Endothelial cell of coronary artery (primary cell): ENCODE data around the gene HOXA10. TPM values are rescaled to one million over a fixed set of nuclear protein-coding genes. Genes with fewer than 3 reads are reported as not detected.

Source experiments
- total RNA-seq: library from RNA; depleted of rRNA; stranded (reverse); fragments of >200 nt; gene quantifications from 2 replicates; pipeline ENCODE4 v1.2.3, GENCODE V29; 2014

HOXA10 gene
- total RNA-seq: 0.36 and 1.6 TPM in 2 replicates

DNA sequence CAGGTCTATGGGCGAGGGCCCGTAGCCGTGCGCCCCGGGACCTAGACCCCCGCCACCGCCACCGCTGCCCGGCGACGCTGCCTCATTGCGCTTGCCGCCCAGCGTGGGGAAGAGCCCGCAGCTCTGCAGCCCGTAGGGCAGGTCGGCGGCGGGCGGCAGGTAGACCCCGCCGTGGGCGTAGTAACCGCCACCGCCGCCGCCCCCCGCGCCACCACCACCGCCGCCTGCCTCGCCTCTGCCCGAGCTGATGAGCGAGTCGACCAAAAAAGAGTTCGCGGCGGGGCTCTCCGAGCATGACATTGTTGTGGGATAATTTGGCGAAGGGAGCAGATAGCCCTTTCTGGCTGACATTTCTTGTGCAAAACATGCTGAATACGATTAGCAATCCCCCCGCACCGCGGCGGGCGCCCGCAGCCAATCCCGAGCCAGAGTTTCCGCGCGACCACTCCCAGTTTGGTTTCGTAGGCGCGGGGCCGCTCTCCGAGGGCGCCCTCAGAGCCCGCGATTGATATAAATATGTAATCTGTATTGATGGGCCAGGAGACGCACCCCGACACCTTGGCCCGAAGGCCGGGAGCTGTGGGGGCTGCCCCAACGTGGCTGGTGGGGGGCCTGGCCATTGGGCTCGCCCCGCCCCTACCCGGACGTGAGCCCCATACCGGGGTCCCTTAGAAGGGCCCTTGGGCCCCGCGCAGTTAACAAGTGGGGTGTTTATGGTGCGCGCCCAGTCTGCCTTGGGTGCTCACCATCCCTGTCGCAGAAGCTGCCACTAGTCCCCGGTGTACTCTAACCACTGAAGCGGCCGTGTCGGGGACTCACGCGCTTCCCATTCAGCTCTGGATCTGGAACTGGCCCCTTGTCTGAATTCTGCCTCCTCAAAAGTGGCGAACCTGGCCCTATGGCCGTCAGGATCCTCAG is at the start of gene HOXA10:
TSS of gene HOXA10 (minus strand) at position 365 of the 918 bp plus-strand sequence. CDS start at position 351, 14 bp downstream.

DNA sequence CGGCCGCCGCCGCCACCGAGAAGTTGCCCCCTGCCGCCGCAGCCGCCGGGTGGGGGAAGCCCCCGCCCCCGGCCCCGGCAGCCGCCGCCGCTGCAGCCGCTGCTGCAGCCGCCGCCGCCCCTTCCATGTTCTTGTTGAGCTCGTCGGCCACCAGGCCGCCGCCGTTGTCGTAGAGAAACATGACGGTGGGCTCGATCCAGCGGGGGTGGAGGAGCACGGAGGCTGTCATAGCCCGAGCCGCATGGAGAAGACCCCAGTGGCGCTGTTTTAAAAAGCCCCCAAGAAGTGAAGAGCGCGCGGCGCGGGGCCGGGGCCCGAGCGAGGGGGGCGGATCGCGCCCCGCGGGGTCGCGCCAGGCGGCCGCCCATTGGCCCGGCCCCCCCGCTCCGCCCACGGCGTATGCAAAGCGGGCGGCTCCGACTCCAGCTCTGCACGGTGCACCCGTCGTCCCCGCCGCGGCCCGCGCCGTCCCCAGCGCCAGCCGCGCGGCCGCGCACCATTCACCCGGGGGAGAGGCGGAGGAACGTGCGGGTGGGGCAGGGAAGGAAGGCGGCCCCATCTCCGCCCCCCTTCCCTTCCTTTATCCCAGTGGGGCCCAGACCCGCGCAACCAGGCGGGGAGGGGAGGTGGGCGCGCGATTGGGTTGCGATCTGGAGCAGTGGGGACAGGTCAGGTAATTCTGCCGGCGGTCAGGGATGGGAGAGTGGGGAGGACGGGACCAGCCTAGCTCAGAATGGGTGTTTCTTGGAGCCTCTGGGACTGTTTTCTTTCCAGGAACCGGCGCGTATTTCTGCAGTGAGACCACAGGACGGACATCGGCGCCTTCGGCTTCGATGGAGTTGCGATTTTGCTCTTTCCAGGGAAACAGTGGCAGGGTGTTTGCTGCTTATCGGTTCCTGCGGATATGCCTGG is 26.0 kb upstream of the HOXA10 start, which contains the start of gene HOXA13:
TSS of gene HOXA13 (minus strand) at position 243 of the 912 bp plus-strand sequence. CDS start at position 229, 14 bp downstream.

DNA sequence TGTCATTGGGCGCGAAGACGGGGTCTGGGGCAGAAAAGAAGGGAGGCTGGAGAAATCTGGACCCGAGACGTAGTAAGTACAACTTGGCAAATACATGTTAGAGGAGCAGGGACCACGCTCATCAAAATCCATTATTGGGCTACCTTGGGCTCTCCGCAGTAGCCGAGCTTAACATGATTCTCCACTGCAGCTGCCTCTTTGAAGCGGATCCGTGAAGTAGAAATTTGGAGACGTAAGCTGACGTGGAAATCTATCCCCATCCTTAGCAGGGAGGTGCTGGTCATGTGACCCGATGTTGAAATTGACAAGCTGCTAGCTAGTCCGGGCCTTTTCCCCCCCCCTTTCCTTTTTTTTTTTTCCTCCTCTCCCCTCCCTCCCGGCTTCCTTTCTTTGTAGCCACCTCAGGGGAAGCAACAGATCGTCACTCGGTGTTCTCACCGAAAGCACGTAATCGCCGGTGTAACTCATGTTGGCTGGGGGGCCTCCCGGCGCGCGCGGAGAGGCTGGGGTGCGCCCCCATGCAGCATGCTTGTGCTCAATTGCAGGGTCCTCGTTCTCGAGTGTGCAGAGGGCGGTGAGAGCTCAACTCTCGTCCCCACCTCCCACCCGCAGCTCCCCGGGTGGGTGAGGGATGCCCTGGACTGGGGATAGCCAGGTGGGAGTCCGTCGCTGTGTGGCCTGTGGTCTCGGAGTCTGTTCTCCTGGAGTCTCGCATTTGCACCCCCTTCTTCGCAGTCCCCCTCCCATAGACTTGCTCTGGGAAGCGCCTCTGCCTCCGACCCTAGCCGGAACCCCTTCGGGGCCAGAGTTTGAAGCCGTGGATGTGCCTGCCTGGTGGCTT is 11.1 kb upstream of the HOXA10 start, which contains the start of gene HOXA11:
TSS of gene HOXA11 (minus strand) at position 220 of the 841 bp plus-strand sequence. CDS start at position 132, 88 bp downstream.

DNA sequence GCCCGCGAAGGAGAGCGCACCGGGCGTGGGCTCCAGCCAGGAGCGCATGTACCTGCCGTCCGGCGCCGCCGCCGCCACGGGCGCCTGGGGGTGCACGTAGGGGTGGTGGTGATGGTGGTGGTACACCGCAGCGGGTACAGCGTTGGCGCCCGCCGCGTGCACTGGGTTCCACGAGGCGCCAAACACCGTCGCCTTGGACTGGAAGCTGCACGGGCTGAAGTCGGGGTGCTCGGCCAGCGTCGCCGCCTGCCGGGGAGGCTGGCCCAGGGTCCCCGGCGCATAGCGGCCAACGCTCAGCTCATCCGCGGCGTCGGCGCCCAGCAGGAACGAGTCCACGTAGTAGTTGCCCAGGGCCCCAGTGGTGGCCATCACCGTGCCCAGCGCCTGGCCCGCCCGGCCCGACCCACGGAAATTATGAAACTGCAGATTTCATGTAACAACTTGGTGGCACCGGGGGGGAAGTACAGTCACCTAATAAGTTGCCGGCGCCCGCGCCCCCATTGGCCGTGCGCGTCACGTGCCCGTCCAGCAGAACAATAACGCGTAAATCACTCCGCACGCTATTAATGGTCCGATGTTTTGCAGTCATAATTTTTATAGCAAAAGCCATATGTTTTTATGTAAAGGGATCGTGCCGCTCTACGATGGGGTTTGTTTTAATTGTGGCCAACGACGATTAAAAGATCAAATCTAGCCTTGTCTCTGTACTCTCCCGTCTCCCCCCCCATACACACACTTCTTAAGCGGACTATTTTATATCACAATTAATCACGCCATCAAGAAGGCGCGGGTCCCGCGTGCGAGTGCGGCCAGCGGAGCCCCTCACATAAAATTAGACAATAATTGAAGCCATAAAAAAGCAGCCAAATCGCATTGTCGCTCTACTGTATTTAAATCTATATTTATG is 8.8 kb downstream of the HOXA10 start, which contains the start of gene HOXA9:
TSS of gene HOXA9 (minus strand) at position 449 of the 907 bp plus-strand sequence. CDS start at position 369, 80 bp downstream.

DNA sequence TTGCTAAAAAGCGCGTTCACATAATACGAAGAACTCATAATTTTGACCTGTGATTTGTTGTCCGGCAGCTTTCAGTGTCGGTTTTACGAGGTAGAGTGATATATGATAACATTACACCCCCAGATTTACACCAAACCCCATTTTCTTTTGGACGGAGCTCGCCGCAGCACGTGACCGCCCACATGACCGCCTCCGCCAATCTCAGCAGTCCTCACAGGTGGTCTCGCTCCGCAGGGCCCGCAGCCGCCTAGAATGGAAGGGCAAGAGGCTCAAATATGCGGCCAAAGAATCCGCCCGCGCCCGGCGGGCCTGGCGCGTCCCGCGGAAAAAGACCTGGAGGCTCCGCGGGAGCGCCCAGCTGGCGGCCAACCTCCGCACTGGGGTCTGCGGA is 17.6 kb downstream of the HOXA10 start, which contains the start of gene HOXA7:
TSS of gene HOXA7 (minus strand) at position 168 of the 391 bp plus-strand sequence. CDS start at position 38, 130 bp downstream.

DNA sequence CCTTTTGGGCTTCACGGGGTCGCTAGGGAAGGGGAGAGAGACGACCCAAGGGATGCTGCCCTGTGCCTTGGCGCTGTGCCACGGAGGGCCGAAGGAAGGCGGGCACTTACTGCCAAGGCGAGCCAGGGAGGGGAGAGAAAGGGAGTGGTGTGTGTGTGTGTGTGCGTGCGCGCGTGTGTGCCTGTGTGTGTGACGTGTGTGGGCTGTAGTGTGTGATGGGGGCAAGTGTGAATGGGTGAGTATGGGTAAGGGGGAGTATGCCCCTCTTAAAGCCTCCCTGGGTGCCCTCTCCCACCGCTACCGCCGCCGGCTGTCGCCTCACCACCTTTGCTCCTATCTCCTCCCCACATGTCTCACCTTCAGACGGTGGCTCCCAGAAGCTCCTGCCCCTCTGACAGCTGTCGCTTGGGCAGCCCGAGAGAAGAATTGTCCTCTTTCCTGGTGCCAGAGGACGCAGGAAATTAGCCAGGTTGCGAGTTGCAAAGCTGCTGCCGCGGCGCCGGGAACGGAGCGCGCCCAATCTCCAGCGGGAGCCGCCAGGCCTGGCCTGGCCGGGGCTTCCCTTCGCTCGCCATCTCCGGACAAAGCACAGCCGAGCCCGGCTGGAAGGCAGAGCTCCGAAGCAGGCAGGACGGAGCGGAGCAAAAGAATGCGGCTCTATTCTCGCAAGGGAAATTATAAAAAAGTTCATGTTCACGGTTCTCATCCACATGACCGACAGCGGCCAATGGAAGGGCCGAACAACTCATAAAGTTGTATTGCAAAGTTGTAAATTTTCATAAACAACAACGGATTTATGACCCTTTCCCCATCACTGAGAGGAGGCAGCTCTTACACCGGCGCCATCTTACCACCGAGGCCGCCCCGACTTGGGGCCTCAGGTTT is 21.9 kb downstream of the HOXA10 start, which contains the start of gene HOXA3:
TSS of gene HOXA3 (minus strand) at position 653 of the 885 bp plus-strand sequence. CDS start 41,943 bp downstream, outside the sequence.

DNA sequence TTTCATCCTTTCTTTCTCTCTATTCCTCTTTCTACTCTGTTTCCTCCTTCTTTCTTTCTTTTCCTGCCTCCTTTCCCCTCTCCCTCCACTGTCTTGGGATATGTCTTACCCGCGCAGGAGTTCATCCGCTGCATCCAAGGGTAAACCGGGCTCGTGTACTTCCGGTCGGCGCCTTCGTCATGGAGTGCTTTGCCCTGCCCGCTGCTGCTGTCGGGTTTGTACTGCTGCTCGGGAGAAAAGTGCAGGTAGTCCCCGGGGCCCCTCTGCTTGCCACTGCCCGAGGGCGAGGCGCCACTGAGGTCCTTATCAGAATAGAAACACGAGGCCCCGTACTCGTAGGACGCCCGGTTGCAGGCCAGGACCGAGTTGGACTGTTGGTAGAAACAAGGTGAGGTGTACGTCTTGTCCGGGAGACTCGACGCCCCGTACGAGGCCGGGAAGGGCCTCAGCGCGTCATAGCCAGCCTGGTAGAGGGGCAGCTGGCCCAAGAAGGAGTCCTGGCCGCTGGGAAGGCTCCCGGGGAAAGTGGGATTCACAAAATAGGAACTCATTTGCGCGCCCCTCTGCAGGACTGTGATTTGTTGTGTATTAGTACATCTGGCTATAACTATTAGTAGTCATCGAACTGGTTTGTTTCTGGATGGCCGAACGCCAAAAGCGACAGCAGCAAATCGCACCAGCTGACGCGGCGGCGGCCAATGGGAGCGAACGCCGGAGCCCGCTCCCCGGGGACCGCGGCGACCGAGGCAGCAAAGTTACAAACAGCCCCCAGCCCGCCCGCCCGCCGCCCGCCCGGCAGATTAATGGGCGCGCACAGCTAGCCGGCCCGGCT is 26.7 kb downstream of the HOXA10 start, which contains the start of gene HOXA6:
TSS of gene HOXA6 (minus strand) at position 576 of the 832 bp plus-strand sequence. CDS start at position 551, 25 bp downstream.

DNA sequence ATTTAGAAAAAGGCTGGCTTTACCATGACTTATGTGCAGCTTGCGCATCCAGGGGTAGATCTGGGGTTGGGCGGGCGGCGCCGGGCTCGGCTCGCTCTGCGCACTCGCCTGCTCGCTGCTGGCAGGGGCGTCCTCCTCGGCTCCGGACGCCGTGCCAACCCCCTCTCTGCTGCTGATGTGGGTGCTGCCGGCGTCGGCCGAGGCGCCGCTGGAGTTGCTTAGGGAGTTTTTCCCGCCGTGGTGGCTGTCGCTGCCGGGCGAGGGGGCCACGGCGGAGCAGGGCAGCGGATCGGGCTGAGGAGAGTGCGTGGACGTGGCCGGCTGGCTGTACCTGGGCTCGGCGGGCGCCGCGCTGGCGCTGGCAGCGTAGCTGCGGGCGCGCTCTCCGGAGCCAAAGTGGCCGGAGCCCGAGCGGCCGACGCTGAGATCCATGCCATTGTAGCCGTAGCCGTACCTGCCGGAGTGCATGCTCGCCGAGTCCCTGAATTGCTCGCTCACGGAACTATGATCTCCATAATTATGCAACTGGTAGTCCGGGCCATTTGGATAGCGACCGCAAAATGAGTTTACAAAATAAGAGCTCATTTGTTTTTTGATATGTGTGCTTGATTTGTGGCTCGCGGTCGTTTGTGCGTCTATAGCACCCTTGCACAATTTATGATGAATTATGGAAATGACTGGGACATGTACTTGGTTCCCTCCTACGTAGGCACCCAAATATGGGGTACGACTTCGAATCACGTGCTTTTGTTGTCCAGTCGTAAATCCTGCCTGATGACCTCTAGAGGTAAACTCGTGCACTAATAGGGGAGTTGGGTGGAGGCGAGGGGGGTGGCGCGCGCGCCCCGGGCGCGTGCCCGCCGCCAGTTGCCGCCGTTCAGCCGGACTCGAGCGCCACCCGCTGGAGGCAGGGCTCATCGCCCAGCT is 30.8 kb downstream of the HOXA10 start, which contains the start of gene HOXA5:
TSS of gene HOXA5 (minus strand) at position 659 of the 927 bp plus-strand sequence. CDS start at position 585, 74 bp downstream.

DNA sequence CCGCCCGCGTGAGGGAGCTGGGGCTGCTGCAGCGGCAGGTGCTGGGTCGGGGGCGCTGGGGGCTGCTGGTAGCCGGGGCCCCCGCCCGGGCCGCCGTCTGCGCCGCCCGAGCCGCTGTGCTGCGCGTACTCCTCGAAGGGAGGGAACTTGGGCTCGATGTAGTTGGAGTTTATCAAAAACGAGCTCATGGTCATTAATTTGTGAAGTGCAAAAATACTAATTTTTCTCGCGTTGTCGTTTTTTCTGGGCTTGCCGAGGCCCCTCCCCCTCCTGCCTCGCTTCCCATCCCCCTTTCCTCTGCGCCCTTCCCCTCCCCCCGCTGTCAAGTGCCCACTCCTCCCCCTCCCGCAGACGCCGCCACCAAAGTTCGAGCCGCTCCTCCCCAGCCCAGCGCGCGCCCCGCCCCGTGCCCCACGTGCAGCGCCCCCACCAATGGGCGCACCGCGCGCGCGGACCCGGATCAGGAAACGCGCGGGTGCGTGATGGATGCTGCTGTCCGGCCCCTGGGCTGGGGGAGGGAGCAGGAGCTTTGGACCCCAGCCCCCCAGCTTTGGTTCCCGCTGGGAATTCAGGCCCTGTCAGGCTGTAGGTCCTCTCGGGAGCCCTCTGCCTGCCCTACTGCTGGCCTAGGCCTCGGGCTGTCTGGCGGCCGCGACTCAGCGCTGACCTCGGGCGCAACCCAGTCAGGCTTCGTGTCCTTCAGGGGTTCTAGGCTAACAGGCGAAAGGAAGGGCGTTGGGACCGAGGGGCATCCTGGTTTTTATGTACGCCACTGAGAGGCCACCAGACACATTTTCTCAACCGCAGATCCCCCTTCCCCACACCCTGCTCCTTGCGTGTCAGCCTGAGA is 43.4 kb downstream of the HOXA10 start, which contains the start of gene HOXA4:
TSS of gene HOXA4 (minus strand) at position 218 of the 850 bp plus-strand sequence. CDS start at position 194, 24 bp downstream.

Other genes with a start within 250 kb of the HOXA10 start
- 0.38 and 0.54 TPM in 2 replicates for gene HOXA1, start 78.3 kb downstream of the HOXA10 start, total RNA-seq
- gene HOXA2, start 71.6 kb downstream of the HOXA10 start, total RNA-seq: 0.63 and 0.85 TPM in 2 replicates
- 0.18 and 0.85 TPM in 2 replicates for gene HOXA4, start 43.6 kb downstream of the HOXA10 start, total RNA-seq
- 5.9 and 7.9 TPM in 2 replicates for gene HOXA5, start 30.6 kb downstream of the HOXA10 start, total RNA-seq
- gene HOXA6, start 26.5 kb downstream of the HOXA10 start, total RNA-seq: 0.36 and 1.3 TPM in 2 replicates
- 0.63 and 0.75 TPM in 2 replicates for gene HOXA3, start 21.7 kb downstream of the HOXA10 start, total RNA-seq
- gene HOXA7, start 17.6 kb downstream of the HOXA10 start, total RNA-seq: 0.45 and 1.0 TPM in 2 replicates
- gene HOXA9, start 8.8 kb downstream of the HOXA10 start, total RNA-seq: 0.81 and 2.1 TPM in 2 replicates
- gene HOXA11, start 10.9 kb upstream of the HOXA10 start, total RNA-seq: 0.09 and 0.47 TPM in 2 replicates
- gene HOXA13, start 25.8 kb upstream of the HOXA10 start, total RNA-seq: not detected in 2 replicates
- not detected in 2 replicates for gene EVX1, start 68.5 kb upstream of the HOXA10 start, total RNA-seq